Calu3 (cell line): Measurements from ENCODE around the gene CASP6. TPM values are rescaled to one million over a fixed set of nuclear protein-coding genes. Genes with fewer than 3 reads are reported as not detected.

Experiments
- BruUV-seq: library from RNA; stranded (reverse); fragments of 400-500 nt; replicated peaks from 2 replicates; lab custom pipeline; 2021; lab: Mats Ljungman, UMichigan
- CTCF ChIA-PET: fragments of 300-600 bp; sonication (Branson Sonifier 250); formaldehyde crosslinking; loops from one replicate; lab custom pipeline; 2022; ENCODE audit warnings: antibody characterized with exemption; lab: Charles Lee
- DNase-seq: peaks from one replicate; pipeline ENCODE4 v3.0.0; 2022
- H3K27ac Mint-ChIP-seq: one replicate; pipeline ENCODE4 v1.8.0; 2022; ENCODE audit warnings: mixed read lengths; ENCODE audit not compliant: unreplicated experiment
- H3K27me3 Mint-ChIP-seq: one replicate; pipeline ENCODE4 v1.8.0; 2022; ENCODE audit warnings: mixed read lengths; ENCODE audit not compliant: unreplicated experiment
- H3K36me3 Mint-ChIP-seq: one replicate; pipeline ENCODE4 v1.8.0; 2022; ENCODE audit warnings: mild to moderate bottlenecking, moderate library complexity, mixed read lengths; ENCODE audit not compliant: insufficient read depth, unreplicated experiment
- H3K4me1 Mint-ChIP-seq: one replicate; pipeline ENCODE4 v1.8.0; 2022; ENCODE audit warnings: mild to moderate bottlenecking, low read depth, mixed read lengths; ENCODE audit not compliant: unreplicated experiment
- H3K4me3 Mint-ChIP-seq: one replicate; pipeline ENCODE4 v1.8.0; 2022; ENCODE audit warnings: mild to moderate bottlenecking, low read depth, moderate library complexity, mixed read lengths; ENCODE audit not compliant: unreplicated experiment
- H3K9me3 Mint-ChIP-seq: one replicate; pipeline ENCODE4 v1.8.0; 2022; ENCODE audit warnings: low read depth, mixed read lengths; ENCODE audit not compliant: unreplicated experiment
- intact Hi-C: fragments of 100-400 bp; cut with micrococcal nuclease; formaldehyde crosslinking; loops from one replicate; pipeline ENCODE4 v1.10.0; 2022; ENCODE audit not compliant: unreplicated experiment
- total RNA-seq: library from RNA; stranded (reverse); gene quantifications from 2 replicates; pipeline ENCODE4 v1.2.3, GENCODE V29; 2022
- TF ChIP-seq, protein P1 (sequence below): fragments of 200-600 bp; IDR thresholded peaks from one replicate; pipeline ENCODE4 v1.8.0; 2022; ENCODE audit warnings: antibody characterized with exemption; ENCODE audit not compliant: unreplicated experiment

CASP6 gene
- total RNA-seq, 1 experiment from 2014 or later = 22.3 TPM

DNA sequence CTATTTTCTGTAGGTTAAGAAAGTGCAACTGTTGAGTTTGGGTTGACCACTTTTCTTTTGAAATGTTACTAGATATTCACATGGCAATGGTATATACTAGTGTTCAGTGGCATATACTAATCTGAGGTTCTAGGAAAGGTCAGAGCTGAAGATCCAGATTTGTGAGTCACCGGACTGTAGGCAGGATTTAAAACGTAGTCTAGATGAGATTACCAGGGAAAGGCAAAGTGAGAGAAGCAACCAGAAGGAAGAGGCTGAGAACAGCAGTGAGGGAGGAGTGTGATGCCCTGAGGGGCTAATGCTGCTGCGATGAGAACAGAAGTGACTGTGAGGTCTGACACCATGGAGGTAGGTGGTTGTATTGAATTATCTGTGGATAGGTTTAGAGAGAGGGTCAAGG, 36.3 kb upstream of the CASP6 start:
- Mint-ChIP-seq H3K36me3 (no peaks in the 10 kb centered on the region), H3K4me3 (no peak overlapping the region), H3K9me3 (no peaks in the 10 kb centered on the region), H3K27me3 (no peaks in the 10 kb centered on the region), H3K27ac (no peak overlapping the region), H3K4me1 (no peaks in the 10 kb centered on the region)
- no TSS peak for BruUV-seq
- DNase-seq = no peak
- TF ChIP-seq, protein P1, sequence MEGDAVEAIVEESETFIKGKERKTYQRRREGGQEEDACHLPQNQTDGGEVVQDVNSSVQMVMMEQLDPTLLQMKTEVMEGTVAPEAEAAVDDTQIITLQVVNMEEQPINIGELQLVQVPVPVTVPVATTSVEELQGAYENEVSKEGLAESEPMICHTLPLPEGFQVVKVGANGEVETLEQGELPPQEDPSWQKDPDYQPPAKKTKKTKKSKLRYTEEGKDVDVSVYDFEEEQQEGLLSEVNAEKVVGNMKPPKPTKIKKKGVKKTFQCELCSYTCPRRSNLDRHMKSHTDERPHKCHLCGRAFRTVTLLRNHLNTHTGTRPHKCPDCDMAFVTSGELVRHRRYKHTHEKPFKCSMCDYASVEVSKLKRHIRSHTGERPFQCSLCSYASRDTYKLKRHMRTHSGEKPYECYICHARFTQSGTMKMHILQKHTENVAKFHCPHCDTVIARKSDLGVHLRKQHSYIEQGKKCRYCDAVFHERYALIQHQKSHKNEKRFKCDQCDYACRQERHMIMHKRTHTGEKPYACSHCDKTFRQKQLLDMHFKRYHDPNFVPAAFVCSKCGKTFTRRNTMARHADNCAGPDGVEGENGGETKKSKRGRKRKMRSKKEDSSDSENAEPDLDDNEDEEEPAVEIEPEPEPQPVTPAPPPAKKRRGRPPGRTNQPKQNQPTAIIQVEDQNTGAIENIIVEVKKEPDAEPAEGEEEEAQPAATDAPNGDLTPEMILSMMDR = no peak
- intact Hi-C loops = no loop called here
- CTCF ChIA-PET = no interaction called here

DNA sequence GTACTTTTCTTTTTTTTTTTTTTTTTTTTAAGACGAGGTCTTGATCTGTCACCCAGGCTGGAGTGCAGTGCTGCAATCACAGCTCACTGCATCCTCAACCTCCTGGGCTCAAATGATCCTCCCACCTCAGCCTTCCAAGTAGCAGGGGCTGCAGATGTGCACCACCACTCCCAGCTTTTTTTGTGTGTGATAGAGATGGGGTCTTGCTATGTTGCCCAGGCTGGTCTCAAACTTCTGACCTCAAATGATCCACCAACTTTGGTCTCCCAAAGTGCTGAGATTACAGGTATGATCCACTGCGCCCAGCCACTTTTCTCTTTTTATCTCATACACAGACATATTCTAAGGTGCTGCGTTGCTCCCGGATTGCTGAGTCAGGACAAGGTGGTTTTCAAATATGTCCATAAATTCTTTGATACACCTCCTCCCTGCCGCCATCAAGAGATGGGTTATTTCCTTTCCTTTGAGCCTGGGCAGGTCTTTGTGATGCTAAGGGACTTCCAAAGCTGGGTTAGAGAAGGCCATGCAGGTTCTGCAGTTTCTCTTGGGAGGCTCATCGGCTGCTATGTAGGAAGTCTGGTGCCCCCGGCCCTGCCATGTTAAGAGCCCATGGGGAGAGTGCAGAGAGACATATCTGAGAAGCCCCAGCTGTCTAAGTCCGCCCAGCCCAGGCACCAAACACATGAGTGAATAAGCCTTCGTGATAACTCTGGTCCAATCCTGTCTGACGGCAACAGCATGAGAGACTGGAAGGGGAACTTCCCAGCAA, 35.0 kb upstream of the CASP6 start:
- H3K9me3 Mint-ChIP-seq = no peaks in the 10 kb centered on the region

DNA sequence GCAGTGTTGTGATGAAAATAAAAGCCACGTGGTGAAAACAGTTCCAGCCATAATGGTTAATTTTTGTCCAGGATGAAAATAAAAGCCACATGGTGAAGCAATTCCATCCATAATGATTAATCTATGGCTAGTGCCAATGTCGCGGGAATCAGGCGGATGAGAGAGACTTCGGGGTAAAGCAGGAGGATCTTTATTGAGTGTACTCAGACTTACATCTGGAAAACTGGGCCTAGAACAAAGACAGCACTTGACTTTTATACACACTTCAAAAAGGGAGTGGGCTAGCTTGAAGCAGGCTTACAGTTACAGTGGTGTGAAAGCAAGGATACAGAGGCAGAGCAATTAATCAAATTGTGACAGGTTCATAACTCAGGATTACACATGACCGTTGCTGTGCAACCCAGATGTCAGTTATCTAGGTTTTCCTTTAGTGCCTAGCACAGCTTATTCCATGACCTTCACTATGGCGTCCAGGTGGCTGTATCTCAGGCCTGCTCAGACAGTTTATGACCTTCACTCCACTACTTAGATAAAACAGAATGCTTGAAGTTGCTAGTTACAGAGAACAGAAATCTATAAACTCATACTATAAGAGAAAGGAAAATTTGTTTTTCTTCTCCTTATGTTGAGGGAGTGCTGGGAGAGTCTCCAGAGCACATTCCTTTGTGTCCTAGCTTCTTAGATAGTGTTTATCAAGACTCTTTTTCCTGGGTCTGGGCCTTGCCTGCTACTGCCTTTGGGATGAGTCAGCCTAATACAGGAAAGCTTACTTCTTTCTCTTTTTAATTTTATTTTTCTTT, 32.5 kb upstream of the CASP6 start:
- no peak for DNase-seq
- Mint-ChIP-seq H3K27me3 (no peaks in the 10 kb centered on the region), H3K4me3 (no peak overlapping the region), H3K36me3 (no peaks in the 10 kb centered on the region), H3K4me1 (no peaks in the 10 kb centered on the region), H3K9me3 (no peaks in the 10 kb centered on the region), H3K27ac (no peak overlapping the region)
- no TSS peak for BruUV-seq
- intact Hi-C loops = no loop called here
- TF ChIP-seq, protein P1 = no peak
- CTCF ChIA-PET = no interaction called here

More for the DNA sequence above, 35.0 kb upstream of the CASP6 start:
- no peak overlapping the region for H3K27ac Mint-ChIP-seq
- DNase-seq = no peak
- BruUV-seq = no TSS peak
- no peaks in the 10 kb centered on the region for H3K36me3 Mint-ChIP-seq
- H3K27me3 Mint-ChIP-seq = no peaks in the 10 kb centered on the region
- H3K4me1 Mint-ChIP-seq = no peaks in the 10 kb centered on the region
- H3K4me3 Mint-ChIP-seq = no peak overlapping the region
- CTCF ChIA-PET = no interaction called here
- TF ChIP-seq, protein P1 = no peak
- intact Hi-C loops = no loop called here

DNA sequence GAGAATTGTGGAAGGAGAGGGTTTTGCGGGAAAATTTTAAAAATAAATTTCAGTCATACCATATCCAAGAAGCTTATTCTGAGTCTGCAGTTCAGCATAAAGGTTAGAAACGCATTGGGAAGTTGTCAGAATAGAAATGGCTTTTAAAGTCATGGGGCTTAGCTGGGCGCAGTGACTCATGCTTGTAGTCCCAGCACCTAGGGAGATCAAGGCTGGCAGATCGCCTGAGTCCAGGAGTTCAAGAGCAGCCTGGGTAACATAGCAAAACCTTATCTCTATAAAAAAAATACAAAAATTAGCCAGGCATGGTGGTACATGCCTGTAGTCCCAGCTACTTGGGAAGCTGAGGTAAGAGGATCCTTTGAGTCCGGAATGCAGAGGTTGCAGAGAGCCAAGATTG, 30.5 kb upstream of the CASP6 start:
- intact Hi-C loops = no loop called here
- BruUV-seq = no TSS peak
- Mint-ChIP-seq H3K36me3 (peaks cover 20% of the 10 kb centered on the region), H3K9me3 (no peaks in the 10 kb centered on the region), H3K27me3 (no peaks in the 10 kb centered on the region), H3K27ac (no peak overlapping the region), H3K4me3 (no peak overlapping the region), H3K4me1 (no peaks in the 10 kb centered on the region)
- CTCF ChIA-PET = no interaction called here
- TF ChIP-seq, protein P1 = no peak
- DNase-seq = no peak
